IMR-90 (cell line): ENCODE measurements around the gene DAB2. TPM values are rescaled to one million over a fixed set of nuclear protein-coding genes. Genes with fewer than 3 reads are reported as not detected.

ENCODE experiments used
- ATAC-seq: fragments of 200-7000 bp; cut with Tn5 transposase; 2 replicates; pipeline ENCODE4 v1.9.1; 2020; ENCODE audit warnings: low read depth, mild to moderate bottlenecking, moderate library complexity
- BruUV-seq: library from RNA; stranded (reverse); fragments of 400-500 nt; replicated peaks from 2 replicates; lab custom pipeline; 2021; lab: Mats Ljungman, UMichigan
- CTCF ChIA-PET: fragments of 300-600 bp; formaldehyde crosslinking; extraction: SDS; loops from one replicate; lab custom pipeline; 2021; ENCODE audit warnings: antibody characterized with exemption; lab: Yijun Ruan, JAX
- POLR2A ChIA-PET: fragments of 300-600 bp; sonication (Branson Sonifier 250); formaldehyde crosslinking; loops from one replicate; lab custom pipeline; 2022; ENCODE audit warnings: antibody characterized with exemption; ENCODE audit not compliant: unreplicated experiment; lab: Charles Lee
- DNase-seq: peaks from one replicate; pipeline ENCODE4 v3.0.0; 2013
- H2AFZ ChIP-seq: replicated peaks from 2 replicates; pipeline ENCODE3; 2013; ENCODE audit warnings: low read length, mild to moderate bottlenecking; ENCODE audit not compliant: poor library complexity
- H2AK5ac ChIP-seq: 2 replicates; pipeline ENCODE4 v1.6.1; 2013; ENCODE audit warnings: low read depth, low read length, inconsistent platforms
- H2AK9ac ChIP-seq: replicated peaks from 2 replicates; pipeline ENCODE3; 2013; ENCODE audit warnings: mild to moderate bottlenecking, low read depth, low read length, moderate library complexity; ENCODE audit not compliant: poor library complexity
- H2BK120ac ChIP-seq: 2 replicates; pipeline ENCODE4 v1.6.1; 2013; ENCODE audit warnings: low read depth, low read length, inconsistent platforms
- H2BK15ac ChIP-seq: 3 replicates; pipeline ENCODE4 v1.6.1; 2013; ENCODE audit warnings: low read depth, low read length, inconsistent platforms
- H2BK20ac ChIP-seq: 2 replicates; pipeline ENCODE4 v1.6.1; 2013; ENCODE audit warnings: low read depth, mild to moderate bottlenecking, inconsistent platforms, low read length, moderate library complexity
- H2BK5ac ChIP-seq: 2 replicates; pipeline ENCODE4 v1.6.1; 2013; ENCODE audit warnings: mild to moderate bottlenecking, low read depth, low read length, inconsistent platforms; ENCODE audit not compliant: poor library complexity, severe bottlenecking
- H3K14ac ChIP-seq: replicated peaks from 2 replicates; pipeline ENCODE4 v1.6.1; 2013; ENCODE audit warnings: low read depth, low read length, inconsistent platforms
- H3K18ac ChIP-seq: 2 replicates; pipeline ENCODE4 v1.6.1; 2013; ENCODE audit warnings: low read depth, low read length, control low read depth
- H3K23ac ChIP-seq: 2 replicates; pipeline ENCODE4 v1.6.1; 2013; ENCODE audit warnings: low read depth, low read length, inconsistent platforms
- H3K27ac ChIP-seq: 2 replicates; pipeline ENCODE4 v1.5.1; 2013; ENCODE audit warnings: mild to moderate bottlenecking, control low read depth, low read length; ENCODE audit not compliant: insufficient read depth
- H3K27me3 ChIP-seq: 2 replicates; pipeline ENCODE4 v1.6.1; 2013; ENCODE audit warnings: low read length; ENCODE audit not compliant: control insufficient read depth, insufficient read depth
- H3K36me3 ChIP-seq: 2 replicates; pipeline ENCODE4 v1.6.1; 2013; ENCODE audit warnings: low read length, mixed read lengths; ENCODE audit not compliant: control insufficient read depth, insufficient read depth
- H3K4ac ChIP-seq: 2 replicates; pipeline ENCODE4 v1.6.1; 2013; ENCODE audit warnings: low read depth, low read length, inconsistent platforms
- H3K4me1 ChIP-seq: 2 replicates; pipeline ENCODE4 v1.6.1; 2013; ENCODE audit warnings: low read length, mixed read lengths; ENCODE audit not compliant: control insufficient read depth, insufficient read depth
- H3K4me2 ChIP-seq: 2 replicates; pipeline ENCODE4 v1.6.1; 2013; ENCODE audit warnings: low read depth, mild to moderate bottlenecking, control low read depth, low read length, moderate library complexity
- H3K4me3 ChIP-seq: 2 replicates; pipeline ENCODE4 v1.5.1; 2013; ENCODE audit warnings: low read depth, mild to moderate bottlenecking, control low read depth, low read length, moderate library complexity; ENCODE audit not compliant: insufficient read depth
- H3K56ac ChIP-seq: 2 replicates; pipeline ENCODE4 v1.6.1; 2013; ENCODE audit warnings: low read length, inconsistent platforms; ENCODE audit not compliant: insufficient read depth; ENCODE audit errors: extremely low read depth
- H3K79me1 ChIP-seq, 2 experiments: 2 replicates each; pipeline ENCODE4 v1.6.1; 2013; ENCODE audit warnings: low read length in 2 of 2, inconsistent platforms in 1 of 2, low read depth in 1 of 2
- H3K9ac ChIP-seq: 2 replicates; pipeline ENCODE4 v1.6.1; 2013; ENCODE audit warnings: low read depth, low read length, control low read depth
- H3K9me1 ChIP-seq: 2 replicates; pipeline ENCODE4 v1.6.1; 2013; ENCODE audit warnings: low read length, inconsistent platforms; ENCODE audit not compliant: insufficient read depth
- H3K9me3 ChIP-seq: 2 replicates; pipeline ENCODE4 v1.6.1; 2013; ENCODE audit warnings: low read length; ENCODE audit not compliant: control insufficient read depth, insufficient read depth
- H4K20me1 ChIP-seq: 2 replicates; pipeline ENCODE4 v1.6.1; 2013; ENCODE audit warnings: low read length, inconsistent platforms; ENCODE audit not compliant: insufficient read depth
- H4K5ac ChIP-seq: 2 replicates; pipeline ENCODE4 v1.6.1; 2013; ENCODE audit warnings: mild to moderate bottlenecking, low read depth, low read length, control low read depth
- H4K8ac ChIP-seq, 2 experiments: 2 replicates each; pipeline ENCODE4 v1.6.1; 2013; ENCODE audit warnings: low read depth in 2 of 2, low read length in 2 of 2, control low read depth in 1 of 2, inconsistent platforms in 1 of 2
- H4K91ac ChIP-seq: 2 replicates; pipeline ENCODE4 v1.6.1; 2013; ENCODE audit warnings: low read depth, low read length, inconsistent platforms; ENCODE audit not compliant: insufficient read depth
- CEBPB ChIP-seq: IDR thresholded peaks from 2 replicates; pipeline ENCODE4 v1.6.1; 2012; ENCODE audit warnings: low read depth, low read length, improper control_type of control experiment
- ELK1 ChIP-seq: fragments of 150-350 bp; IDR thresholded peaks from 2 replicates; pipeline ENCODE4 v1.6.1; 2016; ENCODE audit warnings: low read depth, mild to moderate bottlenecking, low read length, moderate library complexity, borderline replicate concordance
- FOS ChIP-seq: fragments of 150-350 bp; IDR thresholded peaks from 2 replicates; pipeline ENCODE4 v1.6.1; 2016; ENCODE audit warnings: low read depth, low read length
- RAD21 ChIP-seq: IDR thresholded peaks from 2 replicates; pipeline ENCODE4 v1.6.1; 2012; ENCODE audit warnings: low read length, improper control_type of control experiment
- SMC3 ChIP-seq: fragments of 150-350 bp; IDR thresholded peaks from 2 replicates; pipeline ENCODE4 v1.6.1; 2016; ENCODE audit warnings: low read depth, mild to moderate bottlenecking, antibody characterized with exemption, low read length, moderate library complexity
- WGBS, 2 experiments: methylation state at CpG; one replicate each; pipeline versions ENCODE4 v1.1.5 to v1.1.7; 2013; ENCODE audit warnings: missing lambda C conversion rate in 2 of 2; ENCODE audit not compliant: insufficient read length in 1 of 2; ENCODE audit errors: extremely low coverage in 2 of 2; 5-methylcytosine and 5-hydroxymethylcytosine counted together
- dilution Hi-C: fragments of 300-500 bp; cut with HindIII; formaldehyde crosslinking; loops from one replicate; pipeline ENCODE4 v1.14.3; 2018; ENCODE audit warnings: low sequenced_read_pairs; ENCODE audit not compliant: unreplicated experiment
- in situ Hi-C: fragments of 300-500 bp; cut with MboI; formaldehyde crosslinking; loops from 3 replicates; pipeline ENCODE4 v1.14.3; 2019; ENCODE audit warnings: low sequenced_read_pairs, inconsistent platforms, mixed read lengths
- intact Hi-C: fragments of 100-400 bp; cut with micrococcal nuclease; formaldehyde crosslinking; loops from 2 replicates; pipeline ENCODE4 v1.10.0; 2022
- polyA plus RNA-seq, 3 experiments: library from polyadenylated mRNA; depleted of rRNA; stranded (reverse); fragments of >200 nt; gene quantifications; 2 replicates each; pipeline ENCODE4 v1.2.3, GENCODE V29; 2012; ENCODE audit warnings: low replicate concordance in 1 of 3
- total RNA-seq: library from RNA; depleted of rRNA; stranded (reverse); fragments of >200 nt; gene quantifications from 2 replicates; pipeline ENCODE4 v1.2.3, GENCODE V29; 2012

Gene DAB2
- total and polyA plus RNA-seq, 2 of the 4 experiments (the other 2 are of a cell fraction), result 50.0 to 101 TPM

DNA sequence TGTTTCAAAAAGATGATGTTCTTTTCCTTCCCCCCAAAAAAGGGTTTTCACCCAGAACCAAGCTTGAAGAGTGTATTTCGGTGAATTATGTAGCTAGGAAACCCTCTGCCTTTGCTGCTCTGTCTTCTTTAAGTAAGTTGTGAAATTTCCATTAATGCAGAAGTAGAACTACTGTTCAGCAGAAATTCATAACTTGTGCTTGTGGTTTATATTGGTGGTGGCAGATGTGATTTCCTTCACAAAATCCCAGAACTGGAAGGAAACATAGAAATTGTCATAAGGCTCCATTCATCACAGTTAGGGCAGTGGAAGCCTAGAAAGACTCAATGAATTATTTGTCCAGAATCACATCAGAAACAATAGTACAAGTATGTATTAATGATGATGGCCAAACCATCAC, 42.1 kb upstream of the DAB2 start:
- ATAC-seq, result no peak
- H2AK5ac ChIP-seq, result no peak overlapping the region
- TF ChIP-seq CEBPB (no peak), SMC3 (no peak), RAD21 (no peak), ELK1 (no peak), FOS (no peak)
- no peak overlapping the region for H3K4me2 ChIP-seq
- intact Hi-C loops (no loop called here), in situ Hi-C loops (no loop called here), dilution Hi-C loops (no loop called here)
- no peaks in the 10 kb centered on the region for H3K9me1 ChIP-seq
- no peaks in the 10 kb centered on the region for H3K36me3 ChIP-seq
- H2BK120ac ChIP-seq, result no peak overlapping the region
- H3K4me1 ChIP-seq, result peaks cover 4% of the 10 kb centered on the region; the same call in 1 of the 2 replicates
- DNase-seq, result no peak
- BruUV-seq, result no TSS peak
- H4K5ac ChIP-seq, result no peak overlapping the region
- H3K9ac ChIP-seq, result no peak overlapping the region
- H4K20me1 ChIP-seq, result no peaks in the 10 kb centered on the region
- no peak overlapping the region for H4K91ac ChIP-seq
- H2BK15ac ChIP-seq, result no peak overlapping the region
- H2BK20ac ChIP-seq, result no peak overlapping the region
- H3K9me3 ChIP-seq, result no peaks in the 10 kb centered on the region
- H3K27me3 ChIP-seq, result no peaks in the 10 kb centered on the region
- no peak overlapping the region for H3K23ac ChIP-seq
- H2AK9ac ChIP-seq, result no peak overlapping the region
- H3K79me1 ChIP-seq, result no peaks in the 10 kb centered on the region
- no peak overlapping the region for H2AFZ ChIP-seq
- no peak overlapping the region for H3K4ac ChIP-seq
- no peak overlapping the region for H4K8ac ChIP-seq
- no peak overlapping the region for H3K56ac ChIP-seq
- H3K18ac ChIP-seq, result no peak overlapping the region
- WGBS, 2 experiments, result no CpG with 5 or more reads among the region's 1 CpG
- no peak overlapping the region for H3K27ac ChIP-seq
- ChIA-PET CTCF (no interaction called here), POLR2A (no interaction called here)
- no peak overlapping the region for H3K14ac ChIP-seq
- H2BK5ac ChIP-seq, result no peak overlapping the region
- no peak overlapping the region for H3K4me3 ChIP-seq
